ENCODE results near the gene LORICRIN. TPM values are rescaled to one million over a fixed set of nuclear protein-coding genes. Genes with fewer than 3 reads are reported as not detected.

LORICRIN gene, protein sequence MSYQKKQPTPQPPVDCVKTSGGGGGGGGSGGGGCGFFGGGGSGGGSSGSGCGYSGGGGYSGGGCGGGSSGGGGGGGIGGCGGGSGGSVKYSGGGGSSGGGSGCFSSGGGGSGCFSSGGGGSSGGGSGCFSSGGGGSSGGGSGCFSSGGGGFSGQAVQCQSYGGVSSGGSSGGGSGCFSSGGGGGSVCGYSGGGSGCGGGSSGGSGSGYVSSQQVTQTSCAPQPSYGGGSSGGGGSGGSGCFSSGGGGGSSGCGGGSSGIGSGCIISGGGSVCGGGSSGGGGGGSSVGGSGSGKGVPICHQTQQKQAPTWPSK
- total RNA-seq = not detected in 2 replicates

DNA sequence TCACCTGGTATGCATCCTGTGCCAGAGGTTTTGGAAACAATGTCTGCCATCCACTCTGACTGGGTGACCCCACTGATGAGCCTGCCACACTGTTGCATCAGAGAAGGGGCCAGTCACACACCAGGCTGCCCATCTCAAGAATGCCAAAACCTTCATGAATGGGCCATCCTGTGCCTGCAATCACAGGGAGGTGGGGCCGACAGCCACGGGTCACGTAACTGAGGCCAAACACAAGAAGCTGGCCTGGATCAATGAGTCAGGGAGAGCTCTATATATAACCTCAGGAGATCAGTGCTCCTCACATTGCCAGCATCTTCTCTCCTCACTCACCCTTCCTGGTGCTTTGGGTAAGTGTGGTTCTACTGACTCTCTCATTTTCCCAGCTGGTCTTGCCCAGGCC, at the start of gene LORICRIN:
TSS of gene LORICRIN (plus strand) at position 301 of the 400 bp plus-strand sequence. CDS start 1,263 bp downstream, outside the sequence.

DNA sequence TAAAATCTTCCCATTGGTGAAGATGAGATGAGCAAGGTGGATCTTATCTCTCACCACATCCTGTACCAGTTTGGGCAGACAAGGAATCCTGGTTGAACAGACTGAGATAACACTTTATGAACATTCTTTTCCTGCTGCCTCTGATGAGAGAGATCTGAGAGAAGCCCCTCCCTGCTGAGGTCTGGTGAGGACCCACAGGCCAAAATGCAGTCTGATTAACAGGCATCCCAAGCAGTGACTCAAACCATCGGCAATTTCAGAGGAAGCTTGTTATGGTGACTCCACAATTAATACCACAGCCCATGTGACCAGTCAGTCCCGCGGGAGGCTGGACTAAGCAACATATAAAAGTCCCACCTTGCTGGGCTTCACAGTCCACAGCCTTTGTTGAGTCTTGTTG, 42.3 kb upstream of the LORICRIN start, which contains the start of gene PRR9:
TSS of gene PRR9 (plus strand) at position 373 of the 400 bp plus-strand sequence. CDS start 561 bp downstream, outside the sequence.

Other genes with a start within 250 kb of the LORICRIN start
- gene SPRR1B, start 228.5 kb upstream of the LORICRIN start, total RNA-seq = 0.17 TPM in 1 of 2 replicates, not detected in the other
- gene SPRR2D, start 218.6 kb upstream of the LORICRIN start, total RNA-seq = not detected in 2 replicates
- gene SPRR2A, start 202.2 kb upstream of the LORICRIN start, total RNA-seq = not detected in 2 replicates
- not detected in 2 replicates for gene SPRR2B, start 188.1 kb upstream of the LORICRIN start, total RNA-seq
- not detected in 2 replicates for gene SPRR2E, start 165.2 kb upstream of the LORICRIN start, total RNA-seq
- gene SPRR2F, start 146.2 kb upstream of the LORICRIN start, total RNA-seq = not detected in 2 replicates
- gene SPRR2G, start 108.8 kb upstream of the LORICRIN start, total RNA-seq = not detected in 2 replicates
- not detected in 2 replicates for gene LELP1, start 56.3 kb upstream of the LORICRIN start, total RNA-seq
- gene PRR9, start 42.1 kb upstream of the LORICRIN start, total RNA-seq = not detected in 2 replicates
- gene PGLYRP3, start 53.3 kb downstream of the LORICRIN start, total RNA-seq = not detected in 2 replicates
- gene PGLYRP4, start 89.2 kb downstream of the LORICRIN start, total RNA-seq = not detected in 2 replicates
- 1.1 and 2.5 TPM in 2 replicates for gene S100A9, start 98.2 kb downstream of the LORICRIN start, total RNA-seq
- not detected in 2 replicates for gene S100A12, start 115.9 kb downstream of the LORICRIN start, total RNA-seq
- gene S100A8, start 131.4 kb downstream of the LORICRIN start, total RNA-seq = 0.32 TPM in 1 of 2 replicates, not detected in the other
- gene S100A7A, start 156.8 kb downstream of the LORICRIN start, total RNA-seq = not detected in 2 replicates
- gene S100A7, start 201.0 kb downstream of the LORICRIN start, total RNA-seq = not detected in 2 replicates

All from bronchial smooth muscle cell (primary cell).